GM12878 (cell line): ENCODE data around the gene NFE2L1. TPM values are rescaled to one million over a fixed set of nuclear protein-coding genes. Genes with fewer than 3 reads are reported as not detected.
"Not testable (repeated sequence)": the region's sequence is repeated elsewhere in the genome, so short reads cannot be mapped to it uniquely, and the experiment has no call there.

Experiments used
- ATAC-seq: fragments of 200-7000 bp; cut with Tn5 transposase; 3 replicates; pipeline ENCODE4 v1.9.1; 2020; ENCODE audit warnings: mild to moderate bottlenecking, moderate library complexity
- BruUV-seq: library from RNA; stranded (reverse); fragments of 400-500 nt; replicated peaks from 2 replicates; lab custom pipeline; 2021; lab: Mats Ljungman, UMichigan
- CTCF ChIA-PET: fragments of 300-600 bp; sonication (Branson Sonifier 250); formaldehyde crosslinking; extraction: SDS; loops from one replicate; lab custom pipeline; 2021; ENCODE audit warnings: inconsistent platforms; lab: Yijun Ruan, JAX
- POLR2A ChIA-PET: fragments of 350-600 bp; formaldehyde crosslinking; extraction: SDS; loops from one replicate; lab custom pipeline; 2021; ENCODE audit warnings: inconsistent platforms; lab: Charles Lee
- RAD21 ChIA-PET: fragments of 300-600 bp; sonication (Branson Sonifier 250); formaldehyde crosslinking; loops from one replicate; lab custom pipeline; 2023; ENCODE audit warnings: antibody characterized with exemption; ENCODE audit not compliant: unreplicated experiment; lab: Charles Lee
- SMC1A ChIA-PET: fragments of 300-600 bp; sonication (Branson Sonifier 250); formaldehyde crosslinking; loops from one replicate; lab custom pipeline; 2023; ENCODE audit not compliant: unreplicated experiment, uncharacterized antibody; lab: Charles Lee
- DNase-seq: peaks from one replicate; pipeline ENCODE4 v3.0.0-alpha.2; 2011; ENCODE audit warnings: low read depth, low spot score
- FAIRE-seq: peaks from 3 replicates; lab custom pipeline; 2011; peaks lifted over from hg19 to GRCh38; lab: Jason Lieb, UNC
- H2AFZ ChIP-seq: 2 replicates; pipeline ENCODE4 v1.6.0; 2011; ENCODE audit warnings: low read depth, low read length, control low read depth; ENCODE audit not compliant: control insufficient read depth
- H3K27ac ChIP-seq: 2 replicates; pipeline ENCODE4 v1.5.1; 2011; ENCODE audit warnings: control low read depth; ENCODE audit not compliant: control insufficient read depth, insufficient read depth
- H3K27me3 ChIP-seq, 2 experiments: replicated peaks in 1 of 2; 2 replicates each; pipeline versions ENCODE4 v1.6.0 to v1.6.1; 2011; ENCODE audit warnings: low read length in 1 of 2; ENCODE audit not compliant: control insufficient read depth in 2 of 2, insufficient read depth in 2 of 2
- H3K36me3 ChIP-seq, 2 experiments: 2 replicates each; pipeline ENCODE4 v1.5.1; 2011; ENCODE audit warnings: low read length in 1 of 2; ENCODE audit not compliant: control insufficient read depth in 2 of 2, insufficient read depth in 2 of 2
- H3K4me1 ChIP-seq: 2 replicates; pipeline ENCODE4 v1.6.1; 2011; ENCODE audit warnings: mild to moderate bottlenecking, low read length, moderate library complexity, mixed read lengths; ENCODE audit not compliant: control insufficient read depth, insufficient read depth
- H3K4me2 ChIP-seq: 2 replicates; pipeline ENCODE4 v1.6.0; 2011; ENCODE audit warnings: control low read depth; ENCODE audit not compliant: control insufficient read depth, insufficient read depth
- H3K4me3 ChIP-seq: fragments of 200-600 bp; sonication (generic); 2 replicates; pipeline ENCODE4 v1.5.1; 2016
- H3K79me2 ChIP-seq: 2 replicates; pipeline ENCODE4 v1.6.0; 2011; ENCODE audit warnings: low read length; ENCODE audit not compliant: control insufficient read depth, insufficient read depth
- H3K9ac ChIP-seq: 2 replicates; pipeline ENCODE4 v1.8.0; 2011; ENCODE audit warnings: low read length, control low read depth, mixed read lengths; ENCODE audit not compliant: control insufficient read depth, insufficient read depth
- H3K9me3 ChIP-seq: replicated peaks from 3 replicates; pipeline ENCODE4 v1.5.1; 2011; ENCODE audit warnings: mild to moderate bottlenecking, low read length; ENCODE audit not compliant: control insufficient read depth, insufficient read depth
- H4K20me1 ChIP-seq: 2 replicates; pipeline ENCODE4 v1.6.0; 2011; ENCODE audit not compliant: control insufficient read depth, insufficient read depth
- ELK1 ChIP-seq: IDR thresholded peaks from 2 replicates; pipeline ENCODE4 v1.6.1; 2012; ENCODE audit warnings: low read depth, low read length, improper control_type of control experiment
- ESRRA ChIP-seq: IDR thresholded peaks from 2 replicates; pipeline ENCODE4 v1.6.1; 2012; ENCODE audit warnings: mild to moderate bottlenecking, low read length, improper control_type of control experiment
- HDGF ChIP-seq: fragments of 450-650 bp; IDR thresholded peaks from 2 replicates; pipeline ENCODE4 v1.6.1; 2016; ENCODE audit warnings: antibody characterized with exemption
- NR2C2 ChIP-seq: IDR thresholded peaks from 2 replicates; pipeline ENCODE4 v1.6.1; 2011; ENCODE audit warnings: borderline replicate concordance, low read depth; ENCODE audit not compliant: control insufficient read depth, insufficient read length
- SREBF1 ChIP-seq: IDR thresholded peaks from 2 replicates; pipeline ENCODE4 v1.6.1; 2012; ENCODE audit warnings: mild to moderate bottlenecking, low read length
- ZNF592 ChIP-seq: fragments of 450-650 bp; IDR thresholded peaks from 2 replicates; pipeline ENCODE4 v1.6.1; 2017; ENCODE audit warnings: mild to moderate bottlenecking, moderate library complexity
- WGBS: methylation state at CpG from one replicate; pipeline ENCODE4 v1.1.6; 2016; ENCODE audit warnings: low lambda C conversion rate; ENCODE audit not compliant: insufficient replicate concordance, insufficient coverage; ENCODE audit errors: missing lambda C conversion rate; 5-methylcytosine and 5-hydroxymethylcytosine counted together
- in situ Hi-C: fragments of 300-500 bp; cut with MboI; formaldehyde crosslinking; loops from 9 replicates; pipeline ENCODE4 v1.14.3; 2018; ENCODE audit warnings: mixed read lengths
- intact Hi-C: fragments of 100-400 bp; cut with micrococcal nuclease; formaldehyde crosslinking; loops from one replicate; pipeline ENCODE4 v1.14.2; 2022; ENCODE audit not compliant: unreplicated experiment
- polyA plus RNA-seq, 11 experiments: library from polyadenylated mRNA; depleted of rRNA in 4 of 11; unstranded in 6 of 11; stranded (reverse) in 5 of 11; fragments of >200 nt; fragmentation: Nextera tagmentation in 4 of 11; fragmentation: Illumina TruSeq in 1 of 11; extraction: Ambion mirVana in 4 of 11; extraction: Trizol in 1 of 11; gene quantifications; 1 replicate in 1 of 11; 2 replicates in 10 of 11; pipeline versions ENCODE4 v1.2.1 to v1.2.3, GENCODE V29; 2011 to 2016; ENCODE audit warnings: inconsistent platforms in 2 of 11, missing spikeins in 2 of 11, low read depth in 1 of 11
- total RNA-seq, 4 experiments: library from RNA; depleted of rRNA in 3 of 4; stranded (reverse); fragments of >200 nt in 3 of 4; fragmentation: Illumina TruSeq in 1 of 4; extraction: Trizol in 1 of 4; gene quantifications; 2 replicates each; pipeline versions ENCODE4 v1.2.1 to v1.2.3, GENCODE V29; 2013 to 2021

NFE2L1 gene
- total and polyA plus RNA-seq, 10 of the 15 experiments (the other 5 are each of a cell fraction or from before 2014, with no cell fraction given) = 3.8 to 104 (median 26.4) TPM

GRCh38 chr17:48071654-48072053 lies 23.5 kb downstream of the NFE2L1 start (continued):
- TF ChIP-seq ZNF592 = no peak
- no peak for TF ChIP-seq HDGF
- TF ChIP-seq SREBF1 = no peak
- no peak for TF ChIP-seq ESRRA
- TF ChIP-seq NR2C2 = no peak
- no peak for TF ChIP-seq ELK1

GRCh38 chr17:48072811-48073210 lies 24.7 kb downstream of the NFE2L1 start:
- H2AFZ ChIP-seq, DNase-seq, H3K4me2 ChIP-seq, H3K79me2 ChIP-seq, BruUV-seq, FAIRE-seq, in situ Hi-C loops, H3K4me1 ChIP-seq, intact Hi-C loops, H3K9me3 ChIP-seq, H3K4me3 ChIP-seq, H3K9ac ChIP-seq, H3K27ac ChIP-seq, H4K20me1 ChIP-seq, H3K27me3 ChIP-seq, ATAC-seq: not testable (repeated sequence)
- ChIA-PET RAD21 (interaction anchor here (9.2 kb wide), 1 partner anchor 46 kb away, joined by 117 read pairs; no protein-coding TSS in a partner anchor), CTCF (interaction anchor here (0.7 to 17.1 kb wide), 15 partner anchors 7 to 261 kb away, joined by 3 to 525 read pairs (median 5); partner anchors contain the start of genes CBX1, CDK5RAP3 and SNX11), POLR2A (interaction anchor here (0.5 to 1.4 kb wide), 3 partner anchors 40 to 443 kb away, joined by 3 to 9 read pairs (median 4); no protein-coding TSS in a partner anchor), SMC1A (interaction anchor here (1.5 to 11.1 kb wide), 5 partner anchors 24 to 56 kb away, joined by 5 to 205 read pairs (median 14); partner anchors contain the start of gene NFE2L1)
- H3K36me3 ChIP-seq = peaks cover 10 to 16% of the 10 kb centered on the region in 2 experiments; a peak in 3 of 4 replicates
- WGBS = 97% methylated on average over 9 of the region's 9 CpGs

- H3K27me3 ChIP-seq, H4K20me1 ChIP-seq, H3K4me1 ChIP-seq, H3K9me3 ChIP-seq, H2AFZ ChIP-seq, BruUV-seq, FAIRE-seq, DNase-seq, H3K9ac ChIP-seq, H3K79me2 ChIP-seq, H3K27ac ChIP-seq, ATAC-seq, H3K4me3 ChIP-seq, in situ Hi-C loops, H3K4me2 ChIP-seq: not testable (repeated sequence)
- ChIA-PET RAD21 (interaction anchor here (0.6 to 9.2 kb wide), 6 partner anchors 39 to 173 kb away, joined by 3 to 117 read pairs (median 4); no protein-coding TSS in a partner anchor), SMC1A (interaction anchor here (0.8 to 11.1 kb wide), 9 partner anchors 17 to 55 kb away, joined by 3 to 205 read pairs (median 9); partner anchors contain the start of gene NFE2L1), CTCF (interaction anchor here (0.6 to 17.1 kb wide), 21 partner anchors 9 to 545 kb away, joined by 3 to 525 read pairs (median 6); partner anchors contain the start of genes CBX1 and SNX11), POLR2A (interaction anchor here (0.6 to 1.6 kb wide), 4 partner anchors 17 to 70 kb away, joined by 4 to 6 read pairs (median 4); no protein-coding TSS in a partner anchor)
- 98% methylated on average over 4 of the region's 5 CpGs for WGBS
- peaks cover 10 to 14% of the 10 kb centered on the region in 2 experiments; a peak in 3 of 4 replicates for H3K36me3 ChIP-seq
- intact Hi-C loops = loop anchor here (1.0 kb wide), 1 partner anchor 47 kb away; no protein-coding TSS in a partner anchor
Measured at GRCh38 chr17:48073566-48074094, 25.5 kb downstream of the NFE2L1 start.
